Ishikawa (cell line): ENCODE results near the gene DDX5.

Experiments
- CEBPB ChIP-seq: IDR thresholded peaks from 2 replicates; pipeline ENCODE4 v1.6.1; 2012
- CREB1 ChIP-seq: IDR thresholded peaks from 2 replicates; pipeline ENCODE4 v1.6.1; 2012; ENCODE audit warnings: low read depth
- EP300 ChIP-seq: IDR thresholded peaks from 2 replicates; pipeline ENCODE4 v1.6.1; 2012; ENCODE audit warnings: borderline replicate concordance
- FOXM1 ChIP-seq: IDR thresholded peaks from 2 replicates; pipeline ENCODE4 v1.6.1; 2012; ENCODE audit warnings: low read depth, borderline replicate concordance
- NFIC ChIP-seq: IDR thresholded peaks from 2 replicates; pipeline ENCODE4 v1.6.1; 2012
- RAD21 ChIP-seq: IDR thresholded peaks from 2 replicates; pipeline ENCODE4 v1.6.1; 2012; ENCODE audit warnings: low read depth
- REST ChIP-seq: IDR thresholded peaks from 2 replicates; pipeline ENCODE4 v1.6.1; 2012; ENCODE audit warnings: low read depth, mild to moderate bottlenecking
- TAF1 ChIP-seq: IDR thresholded peaks from 2 replicates; pipeline ENCODE4 v1.6.1; 2012; ENCODE audit warnings: low read depth, mild to moderate bottlenecking
- TCF12 ChIP-seq: IDR thresholded peaks from 2 replicates; pipeline ENCODE4 v1.6.1; 2012; ENCODE audit warnings: low read depth
- TEAD4 ChIP-seq: IDR thresholded peaks from 2 replicates; pipeline ENCODE4 v1.6.1; 2012
- USF1 ChIP-seq: IDR thresholded peaks from 2 replicates; pipeline ENCODE4 v1.6.1; 2012
- YY1 ChIP-seq: IDR thresholded peaks from 2 replicates; pipeline ENCODE4 v1.6.1; 2012; ENCODE audit warnings: low read depth
- ZBTB7A ChIP-seq: IDR thresholded peaks from 2 replicates; pipeline ENCODE4 v1.6.1; 2012; ENCODE audit warnings: low read depth
- TF ChIP-seq, protein P1 (sequence below): IDR thresholded peaks from 2 replicates; pipeline ENCODE4 v1.6.1; 2012

DNA sequence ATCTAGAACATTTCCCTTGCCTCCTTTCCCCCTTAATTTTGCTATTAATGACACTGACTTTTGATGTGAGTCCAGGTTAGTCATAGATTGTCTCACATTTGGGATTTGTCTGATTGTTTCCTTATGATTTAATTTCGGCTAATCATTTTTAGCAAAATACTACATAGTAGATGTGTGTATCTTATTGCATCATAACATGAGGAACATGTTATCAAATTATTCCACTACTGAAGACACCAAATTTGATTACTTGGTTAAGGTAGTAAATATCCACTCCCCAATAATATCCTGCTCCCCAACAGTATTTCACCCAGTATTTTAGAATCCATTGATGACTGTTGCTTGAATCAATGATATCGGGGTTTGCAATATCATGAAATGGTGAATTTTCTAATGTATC is 12.0 kb downstream of the DDX5 start:
- TF ChIP-seq FOXM1 (no peak), TCF12 (no peak), REST (no peak), YY1 (no peak), USF1 (no peak), ZBTB7A (no peak), TAF1 (no peak), NFIC (no peak), EP300 (no peak), TEAD4 (no peak), CREB1 (no peak), RAD21 (no peak), CEBPB (no peak)
- TF ChIP-seq, protein P1, sequence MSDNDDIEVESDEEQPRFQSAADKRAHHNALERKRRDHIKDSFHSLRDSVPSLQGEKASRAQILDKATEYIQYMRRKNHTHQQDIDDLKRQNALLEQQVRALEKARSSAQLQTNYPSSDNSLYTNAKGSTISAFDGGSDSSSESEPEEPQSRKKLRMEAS: no peak
